Stimulated activated CD8-positive, alpha-beta memory T cell treated with anti-CD3 and anti-CD28 coated beads, Interleukin-7, amount 100 ng/mL, for 48 hours (primary cell): ENCODE data around the gene PCSK7.

Experiments
- DNase-seq, 2 donors: peaks; one replicate each; pipeline ENCODE4 v3.0.0-alpha.2; 2020; ENCODE audit warnings: low read depth in 1 of 2; ENCODE audit errors: extremely low read depth in 1 of 2

PCSK7 gene

GRCh38 chr11:117170210-117170609, 61.7 kb downstream of the PCSK7 start:
- DNase-seq, result no peak

- DNase-seq, result no peak
Measured at GRCh38 chr11:117169736-117170135, 62.1 kb downstream of the PCSK7 start.

GRCh38 chr11:117166491-117166890, 65.4 kb downstream of the PCSK7 start:
- no peak for DNase-seq

GRCh38 chr11:117160826-117161225, 71.0 kb downstream of the PCSK7 start:
- DNase-seq, result no peak

- no peak for DNase-seq
Measured at GRCh38 chr11:117159892-117160291, 72.0 kb downstream of the PCSK7 start.

- no peak for DNase-seq
Measured at GRCh38 chr11:117157507-117157906, 74.4 kb downstream of the PCSK7 start.

GRCh38 chr11:117154468-117154867, 77.4 kb downstream of the PCSK7 start:
- no peak for DNase-seq
